Tibial nerve (tissue), 4 donors: Measurements from ENCODE around the gene KCNH1. TPM values are rescaled to one million over a fixed set of nuclear protein-coding genes. Genes with fewer than 3 reads are reported as not detected.

Source experiments
- DNase-seq, 2 donors: peaks; one replicate each; pipeline ENCODE4 v3.0.0-alpha.2; 2019; ENCODE audit warnings: low spot score in 2 of 2
- H3K27ac ChIP-seq, 4 donors: fragments of 200-600 bp; sonication (generic) in 3 of 4; one replicate each; pipeline ENCODE4 v1.5.1; 2017 to 2019; ENCODE audit warnings: mild to moderate bottlenecking in 1 of 4
- H3K27me3 ChIP-seq, 2 donors: fragments of 200-600 bp; sonication (generic) in 1 of 2; one replicate each; pipeline versions ENCODE4 v1.5.1 to v1.6.0; 2017 to 2019
- H3K36me3 ChIP-seq, 3 donors: fragments of 200-600 bp; sonication (generic); one replicate each; pipeline ENCODE4 v1.5.1; 2018 to 2019
- H3K4me1 ChIP-seq, 4 donors: fragments of 200-600 bp; sonication (generic) in 3 of 4; one replicate each; pipeline ENCODE4 v1.5.1; 2017 to 2019
- H3K4me3 ChIP-seq, 4 donors: fragments of 200-600 bp; sonication (generic) in 3 of 4; one replicate each; pipeline ENCODE4 v1.5.1; 2017 to 2019; ENCODE audit warnings: mild to moderate bottlenecking in 1 of 4, moderate library complexity in 1 of 4
- H3K9me3 ChIP-seq, 4 donors: fragments of 200-600 bp; sonication (generic) in 3 of 4; one replicate each; pipeline ENCODE4 v1.5.1; 2017 to 2019
- EP300 ChIP-seq, 2 donors: sonication (generic); formaldehyde crosslinking; IDR thresholded peaks; one replicate each; pipeline ENCODE4 v1.6.1; 2017; ENCODE audit warnings: antibody characterized with exemption in 2 of 2, mild to moderate bottlenecking in 1 of 2
- POLR2A ChIP-seq, 2 donors: fragments of 450-650 bp; IDR thresholded peaks; one replicate each; pipeline ENCODE4 v1.6.1; 2017; ENCODE audit warnings: antibody characterized with exemption in 2 of 2, mild to moderate bottlenecking in 2 of 2, moderate library complexity in 2 of 2
- WGBS, 2 donors: methylation state at CpG; one replicate each; pipeline ENCODE4 v1.1.5; 2018; 5-methylcytosine and 5-hydroxymethylcytosine counted together
- total RNA-seq, 4 donors: library from RNA; depleted of rRNA; stranded (reverse); fragments of >200 nt; gene quantifications; one replicate each; pipeline ENCODE4 v1.1.0, GENCODE V29; 2016
- TF ChIP-seq, protein P1 (sequence below), 5 experiments: fragments of 200-600 bp in 3 of 5; fragments of 450-650 bp in 2 of 5; sonication (generic) in 3 of 5; IDR thresholded peaks; one replicate each; pipeline ENCODE4 v1.5.1; 2016 to 2019; ENCODE audit warnings: antibody characterized with exemption in 5 of 5, mild to moderate bottlenecking in 3 of 5, moderate library complexity in 2 of 5

KCNH1 gene
- total RNA-seq, 4 donors from 2014 or later = 1.9 to 10.0 (median 3.6) TPM

DNA sequence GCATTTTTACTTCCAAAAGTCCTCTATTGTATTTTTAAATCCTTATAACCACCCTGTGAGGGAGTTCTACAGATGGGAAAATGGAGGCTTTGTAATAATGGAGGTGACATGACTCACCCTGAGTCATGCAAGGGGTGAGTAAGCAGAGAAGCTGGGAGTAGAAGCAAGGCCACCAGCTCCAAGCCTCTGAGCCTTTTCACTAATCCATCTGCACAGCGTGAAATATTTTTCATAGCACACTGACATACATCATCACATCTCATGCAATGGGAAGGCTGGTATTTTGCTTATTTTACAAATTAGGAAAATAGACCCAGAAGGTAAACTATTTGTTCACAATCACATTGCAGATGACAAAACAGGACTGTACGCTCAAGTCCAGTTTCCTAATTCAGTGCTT lies 96.9 kb downstream of the KCNH1 start:
- no peak overlapping the region for H3K4me3 ChIP-seq
- no peak for DNase-seq
- H3K9me3 ChIP-seq = no peaks in the 10 kb centered on the region
- no peaks in the 10 kb centered on the region for H3K27me3 ChIP-seq
- WGBS, 2 donors = 54 to 69% methylated on average over 2 of the region's 2 CpGs
- no peak overlapping the region for H3K27ac ChIP-seq
- no peaks in the 10 kb centered on the region for H3K36me3 ChIP-seq
- no peaks in the 10 kb centered on the region for H3K4me1 ChIP-seq
- TF ChIP-seq POLR2A (IDR thresholded peaks at IDR 0.05) (no peak), EP300 (IDR thresholded peaks at IDR 0.05) (no peak)
- TF ChIP-seq, protein P1, sequence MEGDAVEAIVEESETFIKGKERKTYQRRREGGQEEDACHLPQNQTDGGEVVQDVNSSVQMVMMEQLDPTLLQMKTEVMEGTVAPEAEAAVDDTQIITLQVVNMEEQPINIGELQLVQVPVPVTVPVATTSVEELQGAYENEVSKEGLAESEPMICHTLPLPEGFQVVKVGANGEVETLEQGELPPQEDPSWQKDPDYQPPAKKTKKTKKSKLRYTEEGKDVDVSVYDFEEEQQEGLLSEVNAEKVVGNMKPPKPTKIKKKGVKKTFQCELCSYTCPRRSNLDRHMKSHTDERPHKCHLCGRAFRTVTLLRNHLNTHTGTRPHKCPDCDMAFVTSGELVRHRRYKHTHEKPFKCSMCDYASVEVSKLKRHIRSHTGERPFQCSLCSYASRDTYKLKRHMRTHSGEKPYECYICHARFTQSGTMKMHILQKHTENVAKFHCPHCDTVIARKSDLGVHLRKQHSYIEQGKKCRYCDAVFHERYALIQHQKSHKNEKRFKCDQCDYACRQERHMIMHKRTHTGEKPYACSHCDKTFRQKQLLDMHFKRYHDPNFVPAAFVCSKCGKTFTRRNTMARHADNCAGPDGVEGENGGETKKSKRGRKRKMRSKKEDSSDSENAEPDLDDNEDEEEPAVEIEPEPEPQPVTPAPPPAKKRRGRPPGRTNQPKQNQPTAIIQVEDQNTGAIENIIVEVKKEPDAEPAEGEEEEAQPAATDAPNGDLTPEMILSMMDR (IDR thresholded peaks at IDR 0.05) = no peak

DNA sequence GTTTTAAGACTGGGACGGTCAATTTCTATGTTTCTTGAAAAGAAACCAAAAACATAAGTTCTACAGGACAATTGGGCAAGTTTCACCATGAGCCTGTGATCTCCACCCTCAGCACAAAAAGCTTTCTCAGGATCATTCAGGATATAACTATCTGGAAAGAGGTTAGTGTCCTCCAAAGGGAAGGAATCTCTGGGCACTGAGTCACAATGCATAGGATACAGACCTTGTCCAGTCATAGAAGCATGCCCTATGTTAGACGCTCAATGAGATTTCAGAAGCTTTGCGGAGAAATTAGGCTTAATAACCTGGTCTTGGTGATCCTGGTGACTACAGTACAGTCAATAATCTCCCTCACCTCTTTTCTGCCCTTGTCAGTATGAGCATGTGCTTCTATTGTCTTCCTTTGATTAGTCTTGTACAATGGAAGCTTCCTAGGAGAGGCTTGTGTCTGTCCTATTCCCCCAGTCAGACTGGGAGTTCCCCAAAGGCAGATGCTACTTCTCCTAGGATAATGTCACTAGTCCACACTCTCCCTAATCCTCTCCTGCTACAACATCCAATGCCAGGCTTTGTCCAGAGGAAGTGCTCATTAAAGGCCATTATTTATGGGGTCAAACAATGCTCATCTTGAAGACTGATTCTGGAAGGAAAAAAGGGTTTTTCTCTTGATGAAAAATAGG lies 97.4 kb downstream of the KCNH1 start:
- Histone ChIP-seq H3K36me3 (no peaks in the 10 kb centered on the region), H3K9me3 (no peaks in the 10 kb centered on the region), H3K4me3 (no peak overlapping the region), H3K27me3 (no peaks in the 10 kb centered on the region), H3K4me1 (no peaks in the 10 kb centered on the region), H3K27ac (no peak overlapping the region)
- TF ChIP-seq, protein P1 (IDR thresholded peaks at IDR 0.05) = no peak
- TF ChIP-seq EP300 (IDR thresholded peaks at IDR 0.05) (no peak), POLR2A (IDR thresholded peaks at IDR 0.05) (no peak)
- DNase-seq = no peak
- WGBS, 2 donors = 95 to 96% methylated on average over 3 of the region's 3 CpGs

DNA sequence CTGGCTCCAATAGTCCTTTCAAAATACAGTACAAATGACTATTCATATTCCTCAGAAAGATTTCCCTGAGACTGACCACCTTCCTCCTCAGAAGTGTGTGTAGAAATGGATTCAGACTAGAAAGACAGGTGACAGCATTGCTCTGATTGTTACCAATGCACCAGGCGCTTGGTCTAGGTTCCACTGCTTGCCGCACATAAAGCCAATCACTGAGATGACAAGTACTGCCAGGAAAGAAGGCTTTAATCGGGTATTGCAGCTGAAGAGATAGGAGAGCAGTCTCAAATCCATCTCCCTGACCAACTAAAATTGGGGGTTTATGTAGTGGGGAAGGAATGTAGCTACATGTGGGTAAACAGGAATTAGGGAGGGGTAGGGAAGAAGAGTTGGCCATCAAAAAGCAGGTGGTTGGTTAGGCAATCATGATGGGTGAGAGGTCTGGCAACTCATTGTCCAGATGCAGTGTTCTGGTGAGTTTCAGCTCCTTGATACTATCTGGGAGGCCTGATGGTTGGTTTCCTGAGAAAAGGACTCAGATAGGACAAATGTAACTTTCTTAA lies 98.0 kb downstream of the KCNH1 start:
- DNase-seq = no peak
- Histone ChIP-seq H3K4me3 (no peak overlapping the region), H3K4me1 (no peaks in the 10 kb centered on the region), H3K36me3 (no peaks in the 10 kb centered on the region), H3K27ac (no peak overlapping the region), H3K9me3 (no peaks in the 10 kb centered on the region), H3K27me3 (no peaks in the 10 kb centered on the region)
- no peak for TF ChIP-seq POLR2A (IDR thresholded peaks at IDR 0.05)
- TF ChIP-seq, protein P1 (IDR thresholded peaks at IDR 0.05) = no peak
- TF ChIP-seq EP300 (IDR thresholded peaks at IDR 0.05) = no peak
- WGBS, 2 donors = 91 to 92% methylated on average over 3 of the region's 3 CpGs

DNA sequence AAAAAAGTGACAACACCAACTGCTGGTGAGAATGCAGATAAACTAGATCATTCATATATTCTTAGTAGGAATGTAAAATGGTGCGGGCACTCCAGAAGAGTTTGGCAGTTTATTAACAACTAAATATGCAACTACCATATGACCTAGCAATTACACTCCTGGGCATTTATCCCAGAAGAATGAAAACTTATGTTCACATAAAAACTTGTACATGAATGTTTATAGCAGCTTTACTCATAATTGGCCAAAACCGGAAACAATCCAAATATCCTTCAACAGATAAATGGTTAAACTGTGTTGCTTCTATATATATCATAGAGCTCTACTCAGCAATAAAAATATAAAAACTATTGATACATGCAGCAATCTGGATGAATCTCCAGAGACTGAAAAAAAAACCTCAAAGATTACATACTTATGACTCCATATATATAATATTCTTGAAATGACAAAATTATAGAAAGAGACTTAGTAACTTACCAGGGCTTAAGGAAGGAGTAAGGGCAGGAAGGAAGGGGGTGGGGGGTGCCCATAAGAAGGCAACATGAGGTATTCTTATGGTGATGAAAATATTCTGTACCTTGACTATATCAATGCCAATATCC lies 99.9 kb downstream of the KCNH1 start:
- Histone ChIP-seq H3K27me3 (no peaks in the 10 kb centered on the region), H3K9me3 (no peaks in the 10 kb centered on the region), H3K4me1 (no peaks in the 10 kb centered on the region), H3K36me3 (no peaks in the 10 kb centered on the region), H3K4me3 (no peak overlapping the region), H3K27ac (no peak overlapping the region)
- no peak for DNase-seq
- 79 to 85% methylated on average over 2 of the region's 2 CpGs for WGBS, 2 donors
- TF ChIP-seq, protein P1 (IDR thresholded peaks at IDR 0.05) = no peak
- TF ChIP-seq POLR2A (IDR thresholded peaks at IDR 0.05) (no peak), EP300 (IDR thresholded peaks at IDR 0.05) (no peak)

DNA sequence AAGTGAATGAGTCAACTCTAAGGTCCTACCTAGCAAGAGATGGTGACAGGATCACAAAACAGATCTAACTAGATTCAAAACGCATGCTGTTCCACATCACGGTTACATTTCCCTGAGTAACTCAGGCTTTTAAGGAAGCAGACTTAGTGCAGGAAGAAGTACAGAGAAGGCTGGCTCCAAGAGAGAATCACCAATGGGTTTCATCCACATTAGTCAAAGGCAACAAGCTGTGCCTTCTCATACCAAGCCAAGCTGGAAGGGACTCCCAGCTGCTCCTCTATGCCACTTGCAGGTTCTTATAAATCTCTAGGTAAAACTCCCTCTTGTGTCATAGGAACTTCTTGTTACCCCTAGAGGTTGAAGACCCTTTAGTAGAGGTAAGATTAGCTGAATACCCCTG lies 109.0 kb downstream of the KCNH1 start:
- Histone ChIP-seq H3K27me3 (no peaks in the 10 kb centered on the region), H3K36me3 (no peaks in the 10 kb centered on the region), H3K27ac (no peak overlapping the region), H3K4me3 (no peak overlapping the region), H3K4me1 (no peaks in the 10 kb centered on the region), H3K9me3 (no peaks in the 10 kb centered on the region)
- DNase-seq = no peak
- TF ChIP-seq POLR2A (IDR thresholded peaks at IDR 0.05) (no peak), EP300 (IDR thresholded peaks at IDR 0.05) (no peak)
- TF ChIP-seq, protein P1 (IDR thresholded peaks at IDR 0.05) = no peak
- WGBS, 2 donors = 85 to 90% methylated on average over 2 of the region's 2 CpGs
